ENCODE data around the gene LASP1NB.

Gene LASP1NB

GRCh38 chr17:38891441-38891840, 34.0 kb upstream of the LASP1NB start:
- TF ChIP-seq CSRNP3 (CRISPR knock-in tag; IDR thresholded peaks at IDR 0.05) = no peak
- TF ChIP-seq TOX (CRISPR knock-in tag; IDR thresholded peaks at IDR 0.05; ENCODE audit: borderline replicate concordance) = no peak
- no peak for TF ChIP-seq ZNF70 (CRISPR knock-in tag; IDR thresholded peaks at IDR 0.05)
- no peak for TF ChIP-seq ESRRG (CRISPR knock-in tag; IDR thresholded peaks at IDR 0.05)
- TF ChIP-seq ZFP30 (CRISPR knock-in tag; IDR thresholded peaks at IDR 0.05) = no peak
- TF ChIP-seq TSHZ2 (CRISPR knock-in tag; IDR thresholded peaks at IDR 0.05) = no peak
- no peak for TF ChIP-seq PPARA (CRISPR knock-in tag; IDR thresholded peaks at IDR 0.05; ENCODE audit: borderline replicate concordance)
- ATAC-seq = no peak

GRCh38 chr17:38892083-38892482, 33.3 kb upstream of the LASP1NB start:
- no peak for ATAC-seq
- TF ChIP-seq ISL1 (CRISPR knock-in tag; IDR thresholded peaks at IDR 0.05) (no peak), CREB5 (CRISPR knock-in tag; IDR thresholded peaks at IDR 0.05; ENCODE audit: low read depth) (no peak), RARB (CRISPR knock-in tag; IDR thresholded peaks at IDR 0.05) (no peak), SNAI2 (CRISPR knock-in tag; IDR thresholded peaks at IDR 0.05) (no peak), ZC3H10 (CRISPR knock-in tag; IDR thresholded peaks at IDR 0.05) (no peak), ZFP3 (CRISPR knock-in tag; IDR thresholded peaks at IDR 0.05) (no peak), CSRNP3 (CRISPR knock-in tag; IDR thresholded peaks at IDR 0.05) (no peak), PPARA (CRISPR knock-in tag; IDR thresholded peaks at IDR 0.05; ENCODE audit: borderline replicate concordance) (no peak), PATZ1 (CRISPR knock-in tag; IDR thresholded peaks at IDR 0.05; ENCODE audit: borderline replicate concordance) (no peak), OSR1 (CRISPR knock-in tag; IDR thresholded peaks at IDR 0.05) (no peak), ZNF8 (CRISPR knock-in tag; IDR thresholded peaks at IDR 0.05) (no peak), ARNTL (CRISPR knock-in tag; IDR thresholded peaks at IDR 0.05; ENCODE audit: borderline replicate concordance, low read depth) (no peak), BACH2 (CRISPR knock-in tag; IDR thresholded peaks at IDR 0.05; ENCODE audit: borderline replicate concordance) (no peak), ESRRG (CRISPR knock-in tag; IDR thresholded peaks at IDR 0.05) (no peak), TSHZ2 (CRISPR knock-in tag; IDR thresholded peaks at IDR 0.05) (no peak), CSDC2 (CRISPR knock-in tag; IDR thresholded peaks at IDR 0.05) (no peak), ZFP30 (CRISPR knock-in tag; IDR thresholded peaks at IDR 0.05) (no peak), TCF4 (CRISPR knock-in tag; IDR thresholded peaks at IDR 0.05; ENCODE audit: borderline replicate concordance) (no peak), POU6F1 (CRISPR knock-in tag; IDR thresholded peaks at IDR 0.05; ENCODE audit: borderline replicate concordance, low read depth) (no peak), TOX (CRISPR knock-in tag; IDR thresholded peaks at IDR 0.05; ENCODE audit: borderline replicate concordance) (no peak)
